Cardiac muscle cell (in vitro differentiated cells and primary cell): ENCODE measurements around the gene TST. TPM values are rescaled to one million over a fixed set of nuclear protein-coding genes. Genes with fewer than 3 reads are reported as not detected.

Experiments
- DNase-seq, 2 donors: peaks; one replicate each; pipeline versions ENCODE4 v3.0.0 to v3.0.0-alpha.2; 2010 to 2017; ENCODE audit warnings: low read depth in 1 of 2, low spot score in 1 of 2
- H3K27ac ChIP-seq: fragments of 200-600 bp; sonication (generic); 2 replicates; pipeline ENCODE4 v1.5.1; 2016
- H3K27me3 ChIP-seq: fragments of 200-600 bp; sonication (generic); 2 replicates; pipeline ENCODE4 v1.6.0; 2016; ENCODE audit warnings: control low read depth
- H3K36me3 ChIP-seq: fragments of 200-600 bp; sonication (generic); 2 replicates; pipeline ENCODE4 v1.5.1; 2016; ENCODE audit warnings: control low read depth
- H3K4me1 ChIP-seq: fragments of 200-600 bp; sonication (generic); 2 replicates; pipeline ENCODE4 v1.8.1; 2017; ENCODE audit warnings: low read depth, mild to moderate bottlenecking, mixed run types
- H3K4me3 ChIP-seq: fragments of 200-600 bp; sonication (generic); 2 replicates; pipeline ENCODE4 v1.5.1; 2016; ENCODE audit warnings: mild to moderate bottlenecking
- H3K9me3 ChIP-seq: fragments of 200-600 bp; sonication (generic); 2 replicates; pipeline ENCODE4 v1.5.1; 2017; ENCODE audit warnings: low read depth, mild to moderate bottlenecking, control low read depth
- CTCF ChIP-seq: IDR thresholded peaks from 2 replicates; pipeline ENCODE4 v1.5.1; 2012; ENCODE audit warnings: low read depth, mild to moderate bottlenecking, low read length
- polyA plus RNA-seq: library from polyadenylated mRNA; unstranded; fragments of >200 nt; fragmentation: Nextera tagmentation; extraction: Ambion mirVana; gene quantifications from 2 replicates; pipeline ENCODE4 v1.2.1, GENCODE V29; 2016
- total RNA-seq: library from RNA; depleted of rRNA; stranded (reverse); fragments of >200 nt; gene quantifications from 2 replicates; pipeline ENCODE4 v1.2.3, GENCODE V29; 2016

The TST gene
- total and polyA plus RNA-seq, 2 experiments from 2014 or later = 36.2 to 63.8 TPM

DNA sequence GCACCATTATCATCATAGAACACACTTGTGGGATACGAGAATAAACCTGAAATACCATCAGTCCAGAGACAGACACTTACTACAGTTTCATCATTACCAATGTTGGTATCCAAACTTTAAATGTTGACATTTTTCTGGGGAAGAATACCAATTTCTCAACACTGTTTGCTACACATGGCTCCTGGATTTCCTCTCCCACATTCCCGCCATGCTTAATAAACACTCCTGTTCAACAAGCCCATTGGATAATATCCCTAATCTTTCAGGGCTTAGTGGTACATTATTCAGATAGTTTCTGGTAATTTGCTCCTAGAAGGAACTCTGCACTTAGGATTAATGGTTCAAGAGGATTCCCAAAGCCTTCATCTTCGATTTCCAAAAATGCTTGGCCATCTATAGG, 57.6 kb downstream of the TST start:
- H3K36me3 ChIP-seq = no peaks in the 10 kb centered on the region
- no peak overlapping the region for H3K27ac ChIP-seq
- no peak overlapping the region for H3K4me3 ChIP-seq
- H3K9me3 ChIP-seq = no peaks in the 10 kb centered on the region
- no peaks in the 10 kb centered on the region for H3K4me1 ChIP-seq
- TF ChIP-seq CTCF = no peak
- H3K27me3 ChIP-seq = no peaks in the 10 kb centered on the region
- peak in 1 of 2 donors; percentile 29 for DNase-seq

Other genes starting within 250 kb of the TST start
- 56.7 and 59.9 TPM in 2 replicates for gene IFT27, start 243.3 kb downstream of the TST start, total RNA-seq
- gene IFT27, start 243.3 kb downstream of the TST start, polyA plus RNA-seq = 60.7 and 86.5 TPM in 2 replicates
- gene PVALB, start 202.4 kb downstream of the TST start, total RNA-seq = not detected in 2 replicates
- gene PVALB, start 202.4 kb downstream of the TST start, polyA plus RNA-seq = not detected in 2 replicates
- not detected in 2 replicates for gene NCF4, start 158.4 kb downstream of the TST start, total RNA-seq
- gene NCF4, start 158.4 kb downstream of the TST start, polyA plus RNA-seq = not detected in 2 replicates
- gene CSF2RB, start 105.8 kb downstream of the TST start, total RNA-seq = 0.60 TPM in 1 of 2 replicates, not detected in the other
- not detected in 2 replicates for gene CSF2RB, start 105.8 kb downstream of the TST start, polyA plus RNA-seq
- 152 and 155 TPM in 2 replicates for gene MPST, start 295 bp upstream of the TST start, total RNA-seq
- gene MPST, start 295 bp upstream of the TST start, polyA plus RNA-seq = 86.0 and 135 TPM in 2 replicates
- 38.4 and 39.1 TPM in 2 replicates for gene KCTD17, start 32.3 kb upstream of the TST start, total RNA-seq
- 49.5 and 54.0 TPM in 2 replicates for gene KCTD17, start 32.3 kb upstream of the TST start, polyA plus RNA-seq
- gene TMPRSS6, start 90.3 kb upstream of the TST start, total RNA-seq = not detected in 2 replicates
- gene TMPRSS6, start 90.3 kb upstream of the TST start, polyA plus RNA-seq = 0.11 and 0.26 TPM in 2 replicates
- gene IL2RB, start 130.5 kb upstream of the TST start, total RNA-seq = 0.18 TPM in 1 of 2 replicates, not detected in the other
- gene IL2RB, start 130.5 kb upstream of the TST start, polyA plus RNA-seq = 0.50 TPM in 1 of 2 replicates, not detected in the other
- gene C1QTNF6, start 168.8 kb upstream of the TST start, total RNA-seq = 9.8 and 16.4 TPM in 2 replicates
- 6.4 and 10.4 TPM in 2 replicates for gene C1QTNF6, start 168.8 kb upstream of the TST start, polyA plus RNA-seq
- 0.06 and 0.21 TPM in 2 replicates for gene SSTR3, start 193.0 kb upstream of the TST start, total RNA-seq
- not detected in 2 replicates for gene SSTR3, start 193.0 kb upstream of the TST start, polyA plus RNA-seq
- gene RAC2, start 224.8 kb upstream of the TST start, total RNA-seq = 1.8 and 2.0 TPM in 2 replicates
- gene RAC2, start 224.8 kb upstream of the TST start, polyA plus RNA-seq = 0.98 and 1.7 TPM in 2 replicates